Activated T-helper 17 cell treated with anti-CD3 and anti-CD28 coated beads, Interleukin-2, amount 50 U/mL, for 72 hours (primary cell): ENCODE results near the gene RAB3A. TPM values are rescaled to one million over a fixed set of nuclear protein-coding genes. Genes with fewer than 3 reads are reported as not detected.

Source experiments
- ATAC-seq: fragments of 150-1000 bp; cut with Tn5 transposase; replicated peaks from 2 replicates; pipeline ENCODE4 v1.10.0; 2021; ENCODE audit warnings: mild to moderate bottlenecking, moderate library complexity
- H3K27ac Mint-ChIP-seq: one replicate; pipeline ENCODE4 v1.8.0; 2022; ENCODE audit warnings: mixed read lengths
- H3K27me3 Mint-ChIP-seq: one replicate; pipeline ENCODE4 v1.8.0; 2022; ENCODE audit warnings: mixed read lengths
- H3K36me3 Mint-ChIP-seq: one replicate; pipeline ENCODE4 v1.8.0; 2022; ENCODE audit warnings: low read depth, mild to moderate bottlenecking, mixed read lengths
- H3K4me1 Mint-ChIP-seq: one replicate; pipeline ENCODE4 v1.8.0; 2022; ENCODE audit warnings: mixed read lengths
- H3K4me3 Mint-ChIP-seq: one replicate; pipeline ENCODE4 v1.8.0; 2022; ENCODE audit warnings: mild to moderate bottlenecking, mixed read lengths
- H3K9me3 Mint-ChIP-seq: one replicate; pipeline ENCODE4 v1.8.0; 2022; ENCODE audit warnings: mixed read lengths
- total RNA-seq, 2 donors: library from RNA; stranded (reverse); gene quantifications; one replicate each; pipeline ENCODE4 v1.2.3, GENCODE V29; 2022

RAB3A gene
- total RNA-seq, 2 donors from 2014 or later = 7.2 to 9.5 TPM

- Mint-ChIP-seq H3K27ac (no peak overlapping the region), H3K36me3 (peaks cover 6% of the 10 kb centered on the region), H3K4me3 (no peak overlapping the region), H3K9me3 (no peaks in the 10 kb centered on the region), H3K4me1 (peaks cover 14% of the 10 kb centered on the region), H3K27me3 (peaks cover 62% of the 10 kb centered on the region)
- no peak for ATAC-seq
Measured at GRCh38 chr19:18227781-18228271, 24.0 kb upstream of the RAB3A start.

- Mint-ChIP-seq H3K9me3 (no peaks in the 10 kb centered on the region), H3K36me3 (peaks cover 6% of the 10 kb centered on the region), H3K4me3 (peak overlapping the region; percentile 40), H3K27me3 (peaks cover 57% of the 10 kb centered on the region), H3K27ac (no peak overlapping the region), H3K4me1 (peaks cover 14% of the 10 kb centered on the region)
- ATAC-seq = no peak
Measured at GRCh38 chr19:18226956-18227780, 23.3 kb upstream of the RAB3A start.

- Mint-ChIP-seq H3K4me1 (peaks cover 14% of the 10 kb centered on the region), H3K27me3 (peaks cover 51% of the 10 kb centered on the region), H3K27ac (no peak within 1 kb of the TSS), H3K9me3 (no peaks in the 10 kb centered on the region), H3K36me3 (peaks cover 6% of the 10 kb centered on the region), H3K4me3 (peak within 1 kb of the TSS; percentile 98)
- no peak for ATAC-seq
Measured at GRCh38 chr19:18225702-18226468, 22.0 kb upstream of the RAB3A start, which contains the start of gene PDE4C. TSS of gene PDE4C (minus strand) at chr19:18226438. CDS start at chr19:18226415, 23 bp downstream.

DNA sequence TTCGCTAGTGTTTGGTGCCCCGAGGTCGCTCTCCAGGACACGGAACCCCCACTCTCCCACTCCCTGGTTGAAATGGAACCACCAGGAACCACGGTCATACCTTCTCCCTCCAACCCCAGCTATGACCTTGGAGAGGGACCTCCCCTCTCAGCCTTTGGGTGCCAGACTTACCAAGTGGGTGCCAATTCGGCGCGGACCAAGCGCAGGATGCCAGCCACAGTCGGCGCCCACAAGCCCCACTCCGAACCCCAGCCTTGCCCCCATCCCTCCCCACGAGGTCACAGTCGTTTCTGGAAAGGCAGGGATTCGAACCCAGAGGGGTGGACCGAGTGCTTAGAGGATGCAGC lies 21.5 kb upstream of the RAB3A start:
- H3K27ac Mint-ChIP-seq = no peak overlapping the region
- peaks cover 14% of the 10 kb centered on the region for H3K4me1 Mint-ChIP-seq
- H3K4me3 Mint-ChIP-seq = peak overlapping the region; percentile 98
- ATAC-seq = no peak
- peaks cover 48% of the 10 kb centered on the region for H3K27me3 Mint-ChIP-seq
- no peaks in the 10 kb centered on the region for H3K9me3 Mint-ChIP-seq
- peaks cover 6% of the 10 kb centered on the region for H3K36me3 Mint-ChIP-seq

- peak overlapping the region; percentile 93 for H3K27ac Mint-ChIP-seq
- H3K36me3 Mint-ChIP-seq = peaks cover 6% of the 10 kb centered on the region
- H3K27me3 Mint-ChIP-seq = peaks cover 44% of the 10 kb centered on the region
- H3K4me3 Mint-ChIP-seq = peak overlapping the region; percentile 98
- H3K9me3 Mint-ChIP-seq = no peaks in the 10 kb centered on the region
- peak; percentile 97 for ATAC-seq
- peaks cover 11% of the 10 kb centered on the region for H3K4me1 Mint-ChIP-seq
Measured at GRCh38 chr19:18224525-18225354, 20.9 kb upstream of the RAB3A start.

- Mint-ChIP-seq H3K27ac (peak overlapping the region; percentile 93), H3K9me3 (no peaks in the 10 kb centered on the region), H3K36me3 (peaks cover 6% of the 10 kb centered on the region), H3K4me3 (peak overlapping the region; percentile 98), H3K4me1 (peaks cover 10% of the 10 kb centered on the region), H3K27me3 (peaks cover 40% of the 10 kb centered on the region)
- ATAC-seq = peak; percentile 19
Measured at GRCh38 chr19:18223860-18224524, 20.1 kb upstream of the RAB3A start.

DNA sequence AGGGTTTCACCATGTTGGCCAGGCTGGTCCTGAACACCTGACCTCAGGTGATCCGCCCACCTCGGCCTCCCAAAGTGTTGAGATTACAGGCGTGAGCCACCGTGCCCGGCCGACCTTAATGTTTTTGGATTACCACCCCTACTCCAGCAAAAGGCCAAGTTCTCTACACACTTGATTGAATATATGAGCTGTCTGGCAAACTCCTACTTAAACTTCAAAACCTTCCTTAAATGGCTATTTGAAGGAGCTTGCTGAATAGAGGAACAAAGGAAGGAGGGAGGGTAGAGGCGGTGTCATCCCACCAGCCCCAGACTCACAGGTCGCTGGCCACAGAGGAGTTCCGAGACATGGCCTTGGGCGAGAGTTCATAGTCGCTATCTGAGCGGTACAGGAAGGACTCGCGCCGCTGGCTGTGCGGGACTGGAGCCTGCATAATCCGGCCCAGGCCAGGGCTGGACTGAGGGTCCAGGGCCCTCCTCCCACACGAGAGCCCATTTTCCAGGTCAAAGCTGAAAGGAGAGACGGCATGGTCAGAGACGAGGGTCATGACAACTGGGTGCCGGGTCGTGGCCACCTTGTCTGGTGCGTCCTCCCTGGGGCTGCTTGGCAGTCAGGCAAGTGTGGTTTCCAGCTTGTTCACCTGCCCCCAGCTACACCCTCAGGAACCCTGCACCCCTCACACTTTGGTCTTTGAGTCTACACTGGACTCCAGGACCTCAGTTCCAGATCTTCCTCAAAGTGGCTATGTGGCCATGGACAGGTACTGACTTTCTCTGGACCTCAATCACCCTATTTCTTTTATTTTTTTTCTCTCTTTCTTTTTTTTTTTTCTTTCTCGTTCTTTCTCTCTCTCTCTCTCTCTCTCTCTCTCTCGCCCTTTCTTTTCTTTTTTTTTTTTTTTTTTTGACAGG lies 18.2 kb upstream of the RAB3A start:
- peaks cover 29% of the 10 kb centered on the region for H3K27me3 Mint-ChIP-seq
- peaks cover 10% of the 10 kb centered on the region for H3K4me1 Mint-ChIP-seq
- peaks cover 6% of the 10 kb centered on the region for H3K36me3 Mint-ChIP-seq
- no peak for ATAC-seq
- H3K4me3 Mint-ChIP-seq = no peak overlapping the region
- no peak overlapping the region for H3K27ac Mint-ChIP-seq
- no peaks in the 10 kb centered on the region for H3K9me3 Mint-ChIP-seq

GRCh38 chr19:18220632-18221275 lies 16.9 kb upstream of the RAB3A start:
- Mint-ChIP-seq H3K4me1 (peaks cover 10% of the 10 kb centered on the region), H3K27ac (no peak overlapping the region), H3K27me3 (peaks cover 20% of the 10 kb centered on the region), H3K36me3 (peaks cover 6% of the 10 kb centered on the region), H3K9me3 (no peaks in the 10 kb centered on the region), H3K4me3 (no peak overlapping the region)
- ATAC-seq = no peak

DNA sequence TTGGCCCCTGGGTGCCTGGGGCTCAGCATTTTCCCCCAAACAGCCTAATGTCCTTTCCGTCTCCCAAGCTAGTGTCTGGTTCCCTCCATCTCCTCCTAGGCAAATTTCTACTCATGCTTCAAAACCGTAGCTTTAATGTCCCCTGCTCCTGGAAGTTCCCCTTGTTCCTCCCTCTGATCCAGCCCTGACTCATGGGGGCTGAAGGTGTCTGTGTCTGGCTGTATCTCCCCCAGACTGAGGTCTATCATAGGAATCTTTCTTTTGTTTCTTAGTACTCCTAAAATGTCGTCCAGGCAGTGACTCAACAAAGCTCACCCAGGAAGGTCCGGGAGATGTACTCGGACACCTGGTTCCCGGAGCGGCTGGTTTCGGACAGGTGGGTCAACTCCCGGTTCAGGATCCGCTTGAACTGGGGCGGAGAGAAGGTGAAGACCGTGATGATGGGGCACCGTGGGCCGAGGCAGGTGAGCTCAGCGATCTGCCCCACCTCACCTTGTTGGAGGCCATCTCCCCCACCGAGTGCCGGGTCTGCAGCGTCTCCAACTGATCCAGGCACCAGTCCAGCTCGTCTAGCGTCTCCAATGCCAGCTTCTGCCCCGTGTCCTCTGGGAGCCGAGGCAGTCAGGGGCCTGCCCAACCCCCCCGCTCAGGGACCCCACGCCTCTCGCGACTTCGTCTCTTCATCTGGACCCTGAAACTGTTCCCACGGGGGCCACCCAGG lies 16.2 kb upstream of the RAB3A start:
- peaks cover 13% of the 10 kb centered on the region for H3K4me1 Mint-ChIP-seq
- H3K27me3 Mint-ChIP-seq = peaks cover 19% of the 10 kb centered on the region
- no peak overlapping the region for H3K27ac Mint-ChIP-seq
- no peak for ATAC-seq
- no peaks in the 10 kb centered on the region for H3K9me3 Mint-ChIP-seq
- H3K36me3 Mint-ChIP-seq = peaks cover 6% of the 10 kb centered on the region
- no peak overlapping the region for H3K4me3 Mint-ChIP-seq

- H3K4me1 Mint-ChIP-seq = peaks cover 5% of the 10 kb centered on the region
- ATAC-seq = no peak
Measured at GRCh38 chr19:18218600-18218999, 14.8 kb upstream of the RAB3A start.

DNA sequence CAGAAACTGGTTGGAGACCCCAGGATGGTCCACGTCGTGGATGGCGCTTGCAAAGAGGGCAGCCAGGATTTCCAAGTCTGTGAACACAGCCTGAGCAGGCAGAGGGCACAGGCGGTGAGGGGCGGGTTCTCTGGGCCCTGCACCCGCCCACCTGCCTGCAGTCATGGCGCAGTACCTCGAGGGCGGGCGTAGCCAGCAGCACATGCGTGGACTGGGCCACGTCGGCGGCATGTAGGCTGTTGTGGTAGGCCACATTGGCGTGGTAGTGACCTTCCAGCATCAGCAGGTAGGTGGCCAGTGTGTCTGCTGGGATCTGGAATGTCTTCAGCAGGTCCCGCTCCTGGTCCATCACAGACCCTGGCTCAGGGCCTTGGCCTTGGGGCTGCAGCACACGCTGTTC lies 14.3 kb upstream of the RAB3A start:
- H3K9me3 Mint-ChIP-seq = no peaks in the 10 kb centered on the region
- no peak overlapping the region for H3K27ac Mint-ChIP-seq
- H3K4me1 Mint-ChIP-seq = peaks cover 5% of the 10 kb centered on the region
- peaks cover 6% of the 10 kb centered on the region for H3K27me3 Mint-ChIP-seq
- no peaks in the 10 kb centered on the region for H3K36me3 Mint-ChIP-seq
- H3K4me3 Mint-ChIP-seq = no peak overlapping the region
- ATAC-seq = no peak

More at GRCh38 chr19:18218600-18218999, 14.8 kb upstream of the RAB3A start:
- no peaks in the 10 kb centered on the region for H3K9me3 Mint-ChIP-seq
- H3K4me3 Mint-ChIP-seq = no peak overlapping the region
- no peaks in the 10 kb centered on the region for H3K36me3 Mint-ChIP-seq
- peaks cover 8% of the 10 kb centered on the region for H3K27me3 Mint-ChIP-seq
- no peak overlapping the region for H3K27ac Mint-ChIP-seq

- Mint-ChIP-seq H3K36me3 (no peaks in the 10 kb centered on the region), H3K4me3 (no peak overlapping the region), H3K27me3 (peaks cover 6% of the 10 kb centered on the region), H3K9me3 (no peaks in the 10 kb centered on the region), H3K4me1 (peaks cover 5% of the 10 kb centered on the region), H3K27ac (no peak overlapping the region)
- no peak for ATAC-seq
Measured at GRCh38 chr19:18216789-18217188, 12.9 kb upstream of the RAB3A start.
